Cerebellar nuclear complex (tissue), 1 donor: Measurements from ENCODE around the gene WDR48.
"Not testable (repeated sequence)": the region's sequence is repeated elsewhere in the genome, so short reads cannot be mapped to it uniquely, and the experiment has no call there.

Source experiments
- DNase-seq, 2 experiments: peaks; one replicate each; lab custom pipeline; 2025; lab: John Stamatoyannopoulos, UW

Gene WDR48

DNA sequence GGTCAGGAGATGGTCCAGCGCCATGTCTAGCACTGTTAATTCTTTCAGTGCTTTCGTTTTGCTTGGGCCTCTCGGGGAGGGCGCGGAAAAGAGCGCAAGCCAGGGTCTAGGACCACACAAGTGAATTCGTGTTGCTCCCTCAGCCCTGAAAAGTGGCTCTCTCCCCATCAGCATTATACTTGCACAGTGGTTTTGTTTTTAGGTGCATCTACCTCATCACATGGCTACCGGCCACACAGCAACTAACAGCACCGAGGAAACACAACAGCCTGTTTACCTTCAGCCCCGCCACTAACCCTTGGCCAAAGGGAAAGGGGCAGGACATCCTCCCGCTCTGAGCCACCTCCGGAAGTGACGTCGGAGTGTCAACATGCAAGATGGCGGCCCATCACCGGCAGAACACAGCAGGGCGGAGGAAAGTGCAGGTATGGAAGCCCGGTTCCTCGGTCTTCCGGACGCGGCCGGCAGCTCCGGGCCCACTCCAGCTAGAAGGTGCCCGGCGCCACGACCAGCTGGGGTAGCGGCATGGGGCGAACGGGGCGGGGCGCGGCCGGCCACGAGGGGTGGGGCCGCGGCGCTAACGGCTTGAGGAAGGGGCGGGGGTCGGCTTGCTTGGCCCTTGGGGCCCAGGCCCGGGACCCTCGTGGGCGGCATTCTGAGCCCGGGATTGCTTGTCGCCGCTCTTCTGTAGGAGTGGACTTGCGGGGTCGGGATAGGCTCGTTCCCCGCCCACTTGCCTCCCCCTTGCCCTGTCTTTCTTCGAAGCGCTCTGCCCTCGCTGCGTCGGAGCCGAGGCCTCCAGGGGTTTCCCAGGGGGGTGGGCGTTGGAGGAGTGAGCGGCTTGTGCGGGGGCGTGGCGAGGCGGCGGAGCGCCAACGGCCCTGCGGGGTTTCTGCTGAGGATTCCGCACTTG is at the start of gene WDR48, which contains the start of gene SCN11A:
Gene WDR48 (plus strand): TSS at position 368 of the 913 bp plus-strand sequence. CDS start 10 bp downstream, at position 378.
Gene SCN11A (minus strand): TSS at position 296 of the 913 bp plus-strand sequence. CDS start 101,582 bp downstream, outside the sequence.
- DNase-seq, result peak; percentile 77 to 92

DNA sequence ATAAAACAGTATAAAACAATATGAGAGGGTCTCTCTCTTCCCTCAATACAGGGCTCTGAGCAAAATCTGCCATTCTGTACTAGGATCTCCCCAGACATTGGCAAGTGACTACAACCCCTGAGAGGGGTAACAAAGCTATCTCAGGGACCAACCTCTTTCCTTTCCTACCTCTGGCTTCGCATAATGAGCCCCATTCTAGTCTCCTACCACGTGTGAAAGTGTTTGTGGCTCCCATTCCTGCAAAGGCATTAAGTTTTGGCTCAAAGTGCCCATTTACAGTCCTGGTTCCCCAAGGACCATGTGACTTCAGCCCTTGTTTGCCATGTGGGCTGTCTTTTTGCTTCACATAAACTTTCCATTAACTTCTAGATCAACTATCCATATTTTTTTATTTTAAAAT is 46.5 kb upstream of the WDR48 start:
- DNase-seq, result no peak

DNA sequence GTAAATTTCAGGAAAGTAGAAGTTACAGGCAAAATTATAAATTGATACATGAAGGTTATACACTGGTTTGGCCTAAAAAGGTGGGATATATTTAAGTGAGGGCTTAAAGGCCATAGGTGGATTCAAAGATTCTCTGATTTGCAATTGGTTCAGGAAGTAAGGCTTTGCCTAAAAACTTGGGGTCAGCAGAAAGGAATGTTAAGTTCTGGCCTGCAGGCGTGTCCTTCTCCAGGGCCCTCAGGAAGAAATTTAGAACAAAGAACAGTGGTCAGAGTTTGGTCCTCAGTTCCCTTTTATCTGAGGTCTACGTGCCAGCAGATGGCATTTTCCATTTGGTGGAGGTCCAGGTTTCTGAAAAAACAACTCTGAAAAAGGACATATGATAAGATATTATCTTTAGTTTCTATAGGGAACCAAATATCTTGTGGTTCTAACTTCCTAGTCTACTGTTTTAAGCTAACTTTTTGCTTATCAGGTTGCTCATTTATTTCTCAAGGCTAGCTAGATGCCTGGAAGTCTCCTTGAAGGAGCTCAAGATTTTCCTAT is 40.6 kb upstream of the WDR48 start:
- DNase-seq, result no peak

DNA sequence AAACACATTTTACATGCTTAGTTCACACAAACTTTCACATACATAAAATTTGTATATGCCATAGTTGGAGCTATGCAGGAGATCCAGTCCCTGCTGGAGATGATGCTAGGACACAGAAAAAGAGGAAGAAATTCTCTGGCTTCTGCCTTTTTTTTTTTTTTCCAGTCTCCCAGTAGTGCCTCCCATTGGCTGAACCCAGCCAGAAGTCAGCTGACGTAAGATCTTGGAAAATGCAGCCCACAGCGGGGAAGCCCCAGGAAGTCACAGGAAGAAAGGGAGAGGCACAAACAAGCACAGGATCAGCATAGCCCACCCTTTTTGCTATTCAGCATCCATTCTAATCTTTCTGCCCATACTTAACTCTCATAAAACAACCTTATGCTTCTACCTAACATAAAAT is 38.5 kb upstream of the WDR48 start:
- DNase-seq, result no peak

DNA sequence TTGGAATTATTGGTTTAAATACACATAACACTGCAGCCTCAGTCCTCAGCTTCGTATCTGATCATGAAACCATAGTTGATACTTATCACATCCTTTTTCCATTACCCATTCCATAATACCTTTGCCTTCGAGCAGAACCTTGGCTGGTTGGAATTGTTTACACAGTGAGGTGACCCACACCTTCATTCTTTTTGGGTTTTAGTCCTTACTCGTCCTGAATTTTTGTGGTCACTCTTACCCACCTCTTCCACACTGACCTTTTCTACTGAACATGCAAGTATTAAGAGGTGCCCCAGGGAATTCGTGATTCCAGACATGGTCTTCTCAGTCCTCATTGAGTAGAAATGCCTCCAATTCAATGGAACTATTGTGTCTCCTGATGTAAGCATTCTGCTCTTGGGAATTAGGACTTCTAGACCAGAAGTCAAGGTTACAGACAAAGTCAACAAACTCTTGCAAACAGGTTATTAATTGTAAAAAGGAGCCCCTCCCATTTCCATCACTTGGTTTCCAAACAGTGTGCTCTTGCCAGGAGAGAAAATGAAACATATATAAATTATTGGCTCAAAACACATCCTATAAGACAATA is 37.8 kb upstream of the WDR48 start:
- DNase-seq, result no peak

GRCh38 chr3:39015418-39015817 is 36.4 kb upstream of the WDR48 start:
- DNase-seq, result no peak

GRCh38 chr3:39019299-39019698 is 32.5 kb upstream of the WDR48 start:
- DNase-seq, result no peak

DNA sequence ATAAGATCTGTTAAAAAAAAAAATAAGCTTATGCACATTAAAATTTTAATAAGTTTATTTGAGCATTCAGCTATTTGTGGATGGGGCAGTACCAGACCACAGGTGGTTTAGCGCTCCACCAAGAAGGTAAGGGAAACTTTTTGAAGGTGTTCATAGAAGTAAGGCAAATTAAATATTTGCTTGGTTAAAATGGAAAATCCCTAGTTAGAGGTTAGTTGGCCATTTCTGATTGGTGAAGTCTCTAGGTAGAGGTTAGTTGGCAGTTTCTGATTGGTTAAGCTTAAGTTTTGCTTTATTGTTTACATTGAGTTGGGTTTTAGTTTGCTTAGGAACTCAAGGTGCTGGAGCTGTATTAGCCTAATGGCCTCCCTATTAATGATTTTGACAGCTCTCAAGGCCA is 30.8 kb upstream of the WDR48 start:
- DNase-seq, result no peak

GRCh38 chr3:39021465-39022285 is 30.1 kb upstream of the WDR48 start:
- no peak for DNase-seq

DNA sequence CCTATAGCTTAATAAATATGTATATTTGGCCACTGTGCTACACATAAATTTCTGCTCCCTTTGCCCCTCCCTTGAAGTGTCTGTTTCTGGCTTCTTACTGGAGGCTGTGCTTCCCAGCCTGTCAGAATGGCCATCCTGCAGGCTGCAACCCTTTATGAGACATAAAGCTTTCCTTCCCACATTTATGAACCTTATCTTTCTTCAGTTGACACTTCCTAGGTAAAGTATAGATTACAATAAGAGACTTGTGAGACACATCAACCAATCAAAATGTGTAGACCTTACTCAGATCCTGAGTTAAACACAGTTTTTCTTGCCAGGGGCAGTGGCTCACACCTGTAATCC is 29.6 kb upstream of the WDR48 start:
- no peak for DNase-seq

DNA sequence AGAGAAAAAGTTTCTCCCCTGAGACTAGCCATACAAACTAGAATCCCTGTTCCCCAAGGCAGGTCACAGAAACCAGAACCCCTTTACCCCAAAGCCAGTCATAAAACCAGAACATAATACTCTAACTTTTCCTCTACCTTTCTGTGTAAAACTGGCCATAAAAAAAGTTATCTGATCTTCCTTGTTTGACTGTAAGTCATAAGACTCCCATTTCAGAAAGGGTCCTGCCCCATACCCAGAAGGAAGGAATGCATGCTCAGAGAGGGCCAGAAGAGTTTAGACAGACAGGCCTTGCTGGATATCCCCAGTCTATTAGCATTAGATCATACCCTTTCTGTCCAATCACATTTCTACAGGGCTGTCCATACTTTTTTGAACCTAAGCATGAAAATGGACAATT is 27.3 kb upstream of the WDR48 start:
- no peak for DNase-seq

GRCh38 chr3:39025222-39025970 is 26.4 kb upstream of the WDR48 start:
- DNase-seq, result no peak

GRCh38 chr3:39028546-39028945 is 23.3 kb upstream of the WDR48 start:
- no peak for DNase-seq

GRCh38 chr3:39029556-39029955 is 22.3 kb upstream of the WDR48 start:
- DNase-seq, result no peak

GRCh38 chr3:39038165-39038564 is 13.7 kb upstream of the WDR48 start:
- no peak for DNase-seq

DNA sequence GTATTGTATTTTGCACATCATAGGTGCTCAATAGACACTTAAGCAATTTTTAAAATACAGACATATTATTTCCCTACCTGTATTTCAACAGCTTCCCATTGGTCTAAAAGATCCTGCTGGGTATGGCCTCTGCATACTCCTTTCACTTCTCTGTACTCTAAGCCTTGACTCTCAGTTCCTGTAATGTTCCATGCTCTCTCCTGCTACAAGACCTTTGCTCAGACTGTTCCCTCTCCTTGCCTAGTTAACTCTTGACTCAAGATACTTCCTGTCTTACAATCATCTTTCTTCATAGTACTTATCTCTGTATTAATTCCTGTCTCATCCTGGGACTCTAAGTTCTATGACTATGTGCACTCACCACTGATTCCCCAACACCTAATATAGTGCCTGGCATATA is 1.8 kb upstream of the WDR48 start:
- DNase-seq, result no peak

DNA sequence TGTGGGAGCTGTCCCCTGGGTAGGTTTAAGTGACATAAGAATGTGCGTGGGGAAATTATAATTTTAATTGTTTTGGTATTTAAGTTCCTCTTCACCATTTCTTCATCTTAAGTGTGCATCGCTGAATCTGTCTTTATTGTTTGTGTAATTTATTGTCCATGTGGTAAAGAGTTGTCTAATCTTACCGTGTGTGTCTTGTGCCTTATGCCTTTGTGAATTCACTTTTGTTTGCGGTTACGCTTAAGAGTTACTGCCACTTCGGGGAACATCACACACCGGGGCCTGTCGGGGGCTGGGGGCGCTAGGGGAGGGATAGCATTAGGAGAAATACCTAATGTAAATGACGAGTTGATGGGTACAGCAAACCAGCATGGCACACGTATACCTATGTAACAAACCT is 767 bp downstream of the WDR48 start:
- no peak for DNase-seq

DNA sequence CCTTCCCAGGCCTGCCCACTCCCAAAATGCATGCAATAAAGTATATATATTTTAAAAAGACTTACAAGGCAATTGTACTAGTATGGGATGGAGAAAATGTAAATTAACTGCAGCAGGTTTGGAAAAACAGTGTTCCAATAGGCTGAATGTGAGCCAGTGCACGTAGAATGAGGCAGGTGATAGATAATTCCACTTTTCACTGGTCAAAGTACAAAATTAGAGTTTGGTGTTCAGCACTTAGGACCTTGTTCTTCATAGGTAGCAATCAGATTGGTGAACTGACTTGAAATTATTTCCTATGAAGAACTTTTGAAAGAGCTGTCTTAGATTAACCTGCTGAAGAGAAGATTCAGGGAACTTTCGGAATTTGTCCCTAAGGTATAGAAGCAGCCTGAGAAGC is 1.9 kb downstream of the WDR48 start:
- no peak for DNase-seq

GRCh38 chr3:39056151-39056550 is 4.3 kb downstream of the WDR48 start:
- DNase-seq, result no peak

- DNase-seq, result not testable (repeated sequence)
These were observed 9.4 kb downstream of the WDR48 start for GRCh38 chr3:39061228-39061627.

DNA sequence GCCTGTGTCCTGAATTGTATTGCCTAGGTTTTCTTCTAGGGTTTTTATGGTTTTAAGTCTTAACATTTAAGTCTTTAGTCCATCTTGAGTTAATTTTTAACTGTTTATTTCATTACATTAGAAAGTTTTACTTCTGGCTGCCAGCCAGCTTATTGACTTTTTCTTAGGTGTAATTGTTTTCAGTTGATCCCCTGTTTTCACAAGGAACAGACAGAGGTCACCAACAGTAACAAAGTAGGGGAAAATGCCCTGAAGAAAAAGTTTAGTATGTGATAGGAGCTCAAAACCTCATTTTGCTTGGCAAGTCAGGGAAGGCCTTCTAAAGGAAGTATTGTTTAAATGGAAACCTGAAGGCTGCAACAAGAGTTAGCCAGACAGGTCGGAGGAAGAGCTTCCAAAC is 10.4 kb downstream of the WDR48 start:
- no peak for DNase-seq

DNA sequence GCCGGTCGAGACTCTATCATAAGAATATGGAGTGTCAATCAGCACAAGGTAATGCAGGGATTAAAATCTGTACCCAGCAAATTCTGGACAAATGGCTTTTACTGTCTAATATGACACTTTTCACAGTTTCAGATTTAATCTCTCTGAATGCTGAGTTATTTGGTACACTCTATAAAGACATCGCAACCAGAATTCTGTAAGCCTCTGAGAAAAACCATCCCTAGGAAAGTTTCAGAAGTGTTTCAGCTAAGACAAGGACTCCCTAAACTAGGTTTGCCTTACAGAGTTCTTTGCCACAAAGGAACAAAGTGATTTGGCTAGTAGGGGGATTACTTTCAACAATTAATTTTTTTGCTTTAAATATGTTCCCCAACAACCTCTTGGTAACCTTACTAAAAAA is 11.3 kb downstream of the WDR48 start:
- DNase-seq, result no peak
